ENCODE data around the gene SORBS2.

GRCh38 chr4:185755451-185755850, 56.5 kb downstream of the SORBS2 start:
- TF ChIP-seq EZH2phosphoT487 (IDR thresholded peaks at IDR 0.05; ENCODE audit: borderline replicate concordance), result no peak
- TF ChIP-seq, protein P1, sequence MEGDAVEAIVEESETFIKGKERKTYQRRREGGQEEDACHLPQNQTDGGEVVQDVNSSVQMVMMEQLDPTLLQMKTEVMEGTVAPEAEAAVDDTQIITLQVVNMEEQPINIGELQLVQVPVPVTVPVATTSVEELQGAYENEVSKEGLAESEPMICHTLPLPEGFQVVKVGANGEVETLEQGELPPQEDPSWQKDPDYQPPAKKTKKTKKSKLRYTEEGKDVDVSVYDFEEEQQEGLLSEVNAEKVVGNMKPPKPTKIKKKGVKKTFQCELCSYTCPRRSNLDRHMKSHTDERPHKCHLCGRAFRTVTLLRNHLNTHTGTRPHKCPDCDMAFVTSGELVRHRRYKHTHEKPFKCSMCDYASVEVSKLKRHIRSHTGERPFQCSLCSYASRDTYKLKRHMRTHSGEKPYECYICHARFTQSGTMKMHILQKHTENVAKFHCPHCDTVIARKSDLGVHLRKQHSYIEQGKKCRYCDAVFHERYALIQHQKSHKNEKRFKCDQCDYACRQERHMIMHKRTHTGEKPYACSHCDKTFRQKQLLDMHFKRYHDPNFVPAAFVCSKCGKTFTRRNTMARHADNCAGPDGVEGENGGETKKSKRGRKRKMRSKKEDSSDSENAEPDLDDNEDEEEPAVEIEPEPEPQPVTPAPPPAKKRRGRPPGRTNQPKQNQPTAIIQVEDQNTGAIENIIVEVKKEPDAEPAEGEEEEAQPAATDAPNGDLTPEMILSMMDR (conservative IDR thresholded peaks at IDR 0.05; ENCODE audit: low read length), result no peak

All from Loucy (cell line).